Panc1 (cell line): Measurements from ENCODE around the gene GGN.

Experiments used
- POLR2AphosphoS5 ChIP-seq: IDR thresholded peaks from 2 replicates; pipeline ENCODE4 v1.6.1; 2012; ENCODE audit warnings: mild to moderate bottlenecking, low read depth, low read length, moderate library complexity
- REST ChIP-seq, 2 experiments: IDR thresholded peaks; 2 replicates each; pipeline ENCODE4 v1.6.1; 2011 to 2012; ENCODE audit warnings: low read depth in 2 of 2, control low read depth in 1 of 2, low read length in 1 of 2, mild to moderate bottlenecking in 1 of 2, moderate library complexity in 1 of 2; ENCODE audit not compliant: insufficient read depth in 1 of 2
- SIN3A ChIP-seq: IDR thresholded peaks from 2 replicates; pipeline ENCODE4 v1.6.1; 2012; ENCODE audit warnings: low read depth, mild to moderate bottlenecking, low read length, moderate library complexity, borderline replicate concordance; ENCODE audit not compliant: insufficient read depth
- TF ChIP-seq, protein P1 (sequence below): fragments of 450-650 bp; IDR thresholded peaks from 2 replicates; pipeline ENCODE4 v1.5.1; 2017; ENCODE audit warnings: mild to moderate bottlenecking

GRCh38 chr19:38389957-38390924 is 2.4 kb upstream of the GGN start:
- TF ChIP-seq, protein P1, sequence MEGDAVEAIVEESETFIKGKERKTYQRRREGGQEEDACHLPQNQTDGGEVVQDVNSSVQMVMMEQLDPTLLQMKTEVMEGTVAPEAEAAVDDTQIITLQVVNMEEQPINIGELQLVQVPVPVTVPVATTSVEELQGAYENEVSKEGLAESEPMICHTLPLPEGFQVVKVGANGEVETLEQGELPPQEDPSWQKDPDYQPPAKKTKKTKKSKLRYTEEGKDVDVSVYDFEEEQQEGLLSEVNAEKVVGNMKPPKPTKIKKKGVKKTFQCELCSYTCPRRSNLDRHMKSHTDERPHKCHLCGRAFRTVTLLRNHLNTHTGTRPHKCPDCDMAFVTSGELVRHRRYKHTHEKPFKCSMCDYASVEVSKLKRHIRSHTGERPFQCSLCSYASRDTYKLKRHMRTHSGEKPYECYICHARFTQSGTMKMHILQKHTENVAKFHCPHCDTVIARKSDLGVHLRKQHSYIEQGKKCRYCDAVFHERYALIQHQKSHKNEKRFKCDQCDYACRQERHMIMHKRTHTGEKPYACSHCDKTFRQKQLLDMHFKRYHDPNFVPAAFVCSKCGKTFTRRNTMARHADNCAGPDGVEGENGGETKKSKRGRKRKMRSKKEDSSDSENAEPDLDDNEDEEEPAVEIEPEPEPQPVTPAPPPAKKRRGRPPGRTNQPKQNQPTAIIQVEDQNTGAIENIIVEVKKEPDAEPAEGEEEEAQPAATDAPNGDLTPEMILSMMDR: no peak
- TF ChIP-seq REST (IDR thresholded peaks at IDR 0.05; ENCODE audit: insufficient read depth in 1 of 2, low read depth in 2 of 2, low read length in 1 of 2) (no peak), POLR2AphosphoS5 (no peak), SIN3A (no peak)
